HG02884 (cell line): Measurements from ENCODE around the gene DDX41.
"Not testable (repeated sequence)": the region's sequence is repeated elsewhere in the genome, so short reads cannot be mapped to it uniquely, and the experiment has no call there.

ENCODE experiments used
- ATAC-seq: cut with Tn5 transposase; IDR thresholded peaks from one replicate; pipeline ENCODE4 v1.9.1; 2021; ENCODE audit warnings: mild to moderate bottlenecking, moderate library complexity; ENCODE audit not compliant: unreplicated experiment

DDX41 gene

GRCh38 chr5:177516601-177517568, at the start of gene DDX41:
Gene DDX41, minus strand, starts transcription at chr5:177516961. Its CDS starts 16 bp downstream, at chr5:177516945.
- peak; percentile 70 for ATAC-seq

- ATAC-seq: no peak
These were observed 48.3 kb upstream of the DDX41 start for GRCh38 chr5:177565046-177565445.

- ATAC-seq: not testable (repeated sequence)
These were observed 42.7 kb upstream of the DDX41 start for GRCh38 chr5:177559446-177559941.

- no peak for ATAC-seq
These were observed 41.0 kb upstream of the DDX41 start for GRCh38 chr5:177557796-177558195.

GRCh38 chr5:177557041-177557647, 40.4 kb upstream of the DDX41 start:
- no peak for ATAC-seq

- no peak for ATAC-seq
These were observed 38.9 kb upstream of the DDX41 start for GRCh38 chr5:177555665-177556064.

- ATAC-seq: no peak
These were observed 38.5 kb upstream of the DDX41 start for GRCh38 chr5:177555228-177555627.

GRCh38 chr5:177554474-177555111, 37.8 kb upstream of the DDX41 start, which contains the start of gene FAM193B:
Gene FAM193B, minus strand, starts transcription at chr5:177554563. Its CDS starts 105 bp downstream, at chr5:177554458.
- ATAC-seq: peak; percentile 82

- ATAC-seq: peak; percentile 42
These were observed 37.1 kb upstream of the DDX41 start for GRCh38 chr5:177553671-177554429.

GRCh38 chr5:177552839-177553455, 36.2 kb upstream of the DDX41 start:
- no peak for ATAC-seq

- no peak for ATAC-seq
These were observed 33.4 kb upstream of the DDX41 start for GRCh38 chr5:177550122-177550521.

- ATAC-seq: no peak
These were observed 31.7 kb upstream of the DDX41 start for GRCh38 chr5:177548495-177548894.

GRCh38 chr5:177547736-177548135, 31.0 kb upstream of the DDX41 start:
- ATAC-seq: no peak

- no peak for ATAC-seq
These were observed 29.5 kb upstream of the DDX41 start for GRCh38 chr5:177546258-177546741.

GRCh38 chr5:177545487-177546257, 28.9 kb upstream of the DDX41 start:
- no peak for ATAC-seq

- no peak for ATAC-seq
These were observed 26.2 kb upstream of the DDX41 start for GRCh38 chr5:177542816-177543465.

GRCh38 chr5:177540438-177540837, 23.7 kb upstream of the DDX41 start:
- ATAC-seq: no peak

GRCh38 chr5:177539411-177539810, 22.6 kb upstream of the DDX41 start:
- ATAC-seq: no peak

GRCh38 chr5:177538876-177539275, 22.1 kb upstream of the DDX41 start:
- no peak for ATAC-seq
